Measurements from ENCODE around the gene CCDC197.

GRCh38 chr14:93957751-93958566, 39.1 kb upstream of the CCDC197 start:
- TF ChIP-seq POLR2A (IDR thresholded peaks at IDR 0.05) = no peak
- TF ChIP-seq CTCF (IDR thresholded peaks at IDR 0.05) = no peak

All from prostate gland (tissue), 2 donors.